NCI-H2081 treated with DMSO at 0.1 percent for 48 hours (cell line): ENCODE results near the gene POU2F2.

Experiments
- DNase-seq: peaks from one replicate; lab custom pipeline; 2025; lab: John Stamatoyannopoulos, UW

The POU2F2 gene

DNA sequence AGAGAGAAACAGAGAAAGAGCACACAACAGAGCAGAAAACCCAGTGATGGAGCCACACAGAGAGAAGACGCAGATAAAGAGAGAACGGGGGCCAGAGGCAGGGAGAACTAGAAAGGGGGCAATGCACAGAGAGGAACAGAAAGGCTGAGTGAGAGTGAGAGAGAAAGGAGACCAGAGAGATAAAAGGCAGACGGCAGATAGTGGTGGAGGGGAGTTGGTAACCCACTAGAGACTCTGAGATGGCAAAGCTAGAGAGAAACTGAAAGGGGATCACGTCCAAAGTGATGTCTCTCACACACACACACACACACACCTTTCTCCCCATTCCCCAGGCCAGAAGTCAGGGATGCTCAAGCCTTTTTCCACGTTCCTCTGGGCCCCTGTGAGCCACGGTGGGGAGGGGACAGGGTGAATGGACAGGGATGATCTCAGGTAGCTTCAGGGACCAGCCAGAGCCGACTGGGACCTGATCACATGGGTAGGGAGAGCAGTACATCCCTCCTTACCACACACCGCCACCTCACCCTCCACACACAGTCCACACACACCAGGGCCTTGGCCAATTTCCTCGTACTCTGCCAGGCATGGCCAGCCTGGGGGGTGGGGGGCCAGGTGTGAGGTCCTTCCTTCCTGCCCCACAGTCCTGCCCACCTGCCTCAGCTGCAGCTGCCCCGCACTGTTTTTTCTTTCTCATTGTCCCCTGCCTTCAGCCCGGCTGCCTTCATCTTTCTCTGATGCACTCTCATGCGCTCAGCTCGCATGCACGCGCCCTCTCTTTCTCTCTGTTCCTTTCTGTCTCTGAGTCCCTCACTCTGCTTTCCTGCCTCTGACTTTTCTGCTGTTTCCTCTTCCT lies 22.5 kb upstream of the POU2F2 start:
- no peak for DNase-seq

DNA sequence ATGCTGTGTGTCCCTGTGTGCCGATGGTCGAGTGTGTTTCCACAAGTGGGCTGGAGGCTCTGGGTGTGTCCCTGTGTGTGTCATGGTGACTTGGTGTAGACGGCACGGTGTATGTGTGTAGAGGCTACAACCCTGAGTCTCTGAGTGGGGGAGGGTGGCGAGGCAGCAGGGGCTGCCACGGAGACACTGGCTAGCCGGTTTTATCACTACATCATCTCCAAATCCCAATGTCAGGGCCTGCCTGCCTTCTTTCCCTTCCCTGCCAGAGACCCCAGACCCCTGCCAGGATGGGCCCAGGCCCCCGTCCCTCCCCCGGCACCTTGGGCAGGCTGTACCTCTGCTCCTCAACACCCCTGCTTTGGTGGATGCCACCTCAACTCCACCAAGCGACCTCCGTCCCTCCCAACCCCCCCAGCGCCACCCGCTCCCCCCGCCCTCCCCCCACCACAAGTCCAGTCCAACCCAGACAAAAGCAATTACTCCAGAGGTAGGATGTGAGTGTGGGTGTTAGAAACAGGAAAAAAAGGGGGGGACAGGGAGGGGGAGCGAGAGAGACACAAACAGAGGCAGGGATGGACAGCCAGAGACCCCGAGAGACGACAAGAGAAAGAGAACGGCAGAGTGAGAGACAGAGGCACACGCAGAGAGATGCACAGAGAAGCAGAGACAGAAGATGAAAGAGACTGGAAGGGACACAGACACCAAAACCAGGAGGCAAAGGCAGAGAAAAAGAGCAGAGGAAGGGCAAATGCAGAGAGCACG lies 21.6 kb upstream of the POU2F2 start:
- no peak for DNase-seq

DNA sequence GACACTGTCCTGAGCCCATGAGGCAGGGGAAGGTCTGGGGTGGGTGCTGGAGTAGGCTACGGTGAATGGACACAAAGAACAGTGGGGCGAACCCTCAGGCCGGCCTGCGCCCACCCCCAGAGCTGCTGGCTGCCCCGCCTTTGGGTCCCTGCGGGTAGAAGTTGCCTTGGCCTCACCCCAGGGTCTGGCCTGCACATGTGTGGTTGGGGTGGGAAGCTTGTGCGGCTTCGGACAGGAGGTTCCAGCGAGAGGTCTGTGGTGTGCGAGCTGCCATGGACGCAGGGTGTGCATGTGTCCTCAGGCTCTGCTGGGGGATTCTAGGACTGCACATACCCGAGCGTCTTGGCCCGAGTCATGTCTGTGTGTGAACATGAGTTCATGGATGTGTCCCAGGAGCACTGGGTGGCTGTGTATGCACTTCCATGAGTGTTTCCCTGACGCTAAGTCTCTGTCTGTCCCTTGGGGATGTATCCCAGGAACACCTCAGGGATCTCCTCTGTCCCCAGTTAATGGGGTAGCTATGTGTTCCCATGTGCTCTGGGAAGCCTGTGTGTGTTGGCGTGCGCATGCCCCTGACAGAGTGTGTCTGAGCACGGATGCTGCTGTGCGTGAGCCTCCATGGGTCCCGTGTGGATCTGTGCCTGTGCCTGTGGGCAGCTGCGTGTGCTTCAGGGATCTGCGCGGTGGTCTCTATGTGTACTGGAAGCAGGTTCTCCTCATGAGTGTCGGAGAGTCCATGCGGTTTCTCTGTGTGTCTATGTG lies 20.8 kb upstream of the POU2F2 start:
- no peak for DNase-seq

DNA sequence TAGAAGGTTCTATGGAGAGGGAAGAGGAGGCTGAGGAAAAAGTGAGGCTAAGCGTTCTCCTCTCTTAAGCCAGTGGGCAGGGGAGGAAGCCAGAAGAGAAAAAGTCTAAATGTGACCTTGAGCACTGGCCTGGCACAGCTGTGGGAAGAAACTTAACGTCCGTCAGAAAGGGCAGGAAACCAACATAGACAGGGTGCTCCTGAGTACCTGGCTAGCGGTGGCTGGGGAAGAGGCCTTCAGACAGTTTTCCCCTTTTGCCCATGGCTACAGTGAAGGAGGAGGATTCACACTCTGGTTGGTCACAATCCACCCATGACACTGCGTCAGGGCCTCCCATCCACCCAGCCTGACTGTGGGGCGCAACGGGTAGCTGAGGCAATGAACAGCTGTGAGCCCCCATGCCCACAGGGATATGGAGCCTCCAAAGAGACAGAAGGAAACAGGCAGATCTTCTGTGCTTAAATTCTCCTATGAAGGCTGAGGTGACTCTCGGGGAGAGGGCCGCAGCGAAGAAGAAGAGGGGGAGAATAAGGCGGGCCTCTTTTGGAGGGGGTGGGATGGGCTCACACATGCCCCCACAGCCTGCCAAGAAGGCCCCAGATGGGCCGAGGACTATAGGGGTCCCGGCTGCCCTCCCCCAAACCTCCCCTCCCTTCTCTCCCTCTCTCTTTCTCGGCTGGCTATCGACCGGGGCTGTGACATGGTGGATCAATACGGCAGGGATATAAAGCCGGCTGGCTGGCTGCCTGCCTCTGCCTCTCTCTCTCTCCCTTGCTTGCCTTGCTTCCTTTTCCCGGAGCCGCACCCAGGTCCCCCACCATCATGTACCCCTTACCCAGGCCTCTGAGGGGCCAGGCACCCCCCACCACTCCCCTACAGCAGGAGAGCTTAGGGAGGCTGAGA lies 19.8 kb upstream of the POU2F2 start:
- DNase-seq: no peak

DNA sequence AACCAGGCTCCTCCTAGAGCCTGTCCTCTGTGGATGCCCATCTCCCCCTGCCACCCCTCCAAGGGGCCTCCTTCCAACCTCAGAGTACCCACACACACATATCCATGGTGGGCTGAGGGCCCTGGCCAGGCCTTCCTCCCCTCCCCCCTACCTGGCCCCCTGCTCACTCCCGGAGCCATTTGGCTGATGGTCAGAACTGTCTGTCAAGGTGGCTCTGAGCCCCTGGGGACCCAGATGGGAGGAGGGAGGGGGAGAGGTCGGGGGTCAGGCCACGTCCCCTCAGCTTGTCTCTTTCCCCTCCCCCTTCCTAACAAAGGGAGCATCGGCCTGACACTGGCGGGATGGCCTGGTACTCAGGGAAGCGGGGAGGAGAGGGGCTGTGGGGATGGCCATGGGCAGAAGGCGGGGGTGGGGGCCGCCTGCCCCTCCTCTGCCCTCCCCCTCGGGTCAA lies 18.7 kb upstream of the POU2F2 start:
- DNase-seq: no peak

DNA sequence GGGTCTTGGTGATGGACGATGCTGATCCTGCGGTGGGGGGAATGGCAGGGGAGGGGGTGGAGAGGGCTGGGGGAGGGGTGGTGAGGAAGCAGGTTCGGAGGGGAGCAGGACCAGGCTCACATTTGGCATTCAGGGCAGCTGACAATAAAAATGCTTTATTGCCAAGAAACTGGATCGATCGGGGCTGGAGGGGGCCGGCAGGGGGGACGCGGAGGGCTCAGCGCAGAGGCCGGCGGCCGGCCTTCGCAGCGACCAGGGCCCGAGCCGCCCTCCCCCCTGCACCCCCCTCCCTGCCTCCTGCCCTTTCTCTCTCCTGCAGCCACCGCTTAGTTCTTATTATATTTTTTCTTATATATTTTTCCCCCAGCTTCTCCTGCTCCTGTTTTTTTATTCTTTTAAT lies 18.1 kb upstream of the POU2F2 start:
- no peak for DNase-seq

DNA sequence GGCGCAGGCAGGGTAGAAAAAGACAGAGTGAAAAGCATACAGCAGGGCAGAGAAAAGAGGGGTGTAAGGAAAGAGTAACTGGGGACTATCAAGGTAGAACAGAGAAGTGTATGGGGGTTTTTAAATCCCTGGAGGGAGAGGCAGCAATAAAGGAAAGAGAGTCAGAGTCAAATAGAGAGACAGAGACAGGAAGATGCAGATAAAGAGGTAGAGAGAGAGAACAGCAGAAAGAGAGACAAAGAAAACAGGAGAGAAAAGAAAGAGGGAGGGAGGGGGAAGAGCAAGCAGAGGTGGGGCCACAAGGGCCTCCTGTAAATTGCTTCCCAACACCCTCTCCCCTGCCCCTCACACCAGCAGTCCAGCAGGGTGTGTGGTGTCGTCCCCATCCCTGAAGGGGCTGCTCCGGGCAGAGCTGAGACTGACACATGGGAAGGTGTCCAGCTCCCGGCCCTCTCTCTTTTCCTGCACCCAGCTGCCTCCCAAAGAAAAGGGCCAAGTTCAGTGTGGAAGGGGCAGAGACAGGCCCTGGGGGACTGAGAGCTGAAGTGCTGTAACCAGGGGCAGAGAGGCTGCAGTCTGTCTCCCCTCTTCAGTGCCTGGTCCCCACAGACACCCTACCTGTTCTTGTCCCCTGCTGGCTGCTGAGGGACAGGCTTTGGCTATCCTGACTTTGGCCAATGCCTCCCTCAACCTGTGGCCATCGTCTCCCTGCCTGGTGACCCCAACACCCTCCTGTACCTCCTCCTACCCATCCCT lies 17.4 kb upstream of the POU2F2 start:
- no peak for DNase-seq

DNA sequence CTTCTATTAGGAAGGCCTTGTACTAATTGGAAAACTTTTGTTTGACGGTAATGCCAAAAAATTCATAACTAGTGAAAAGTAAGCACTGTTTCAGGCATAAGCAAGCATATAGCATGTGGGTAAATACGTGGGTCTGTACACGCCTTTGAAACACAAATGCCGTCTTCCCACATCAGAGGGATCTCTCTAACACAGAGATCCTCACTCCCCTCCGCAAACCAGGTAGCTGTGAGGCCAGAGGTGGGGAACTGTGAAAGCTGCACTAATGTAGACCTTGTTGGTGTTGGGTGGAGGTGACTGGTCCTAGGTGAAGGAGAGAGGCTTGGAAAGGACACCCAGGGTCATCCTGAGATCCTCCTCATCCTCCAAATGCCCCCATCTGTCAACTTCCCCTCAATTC lies 16.0 kb upstream of the POU2F2 start:
- no peak for DNase-seq

DNA sequence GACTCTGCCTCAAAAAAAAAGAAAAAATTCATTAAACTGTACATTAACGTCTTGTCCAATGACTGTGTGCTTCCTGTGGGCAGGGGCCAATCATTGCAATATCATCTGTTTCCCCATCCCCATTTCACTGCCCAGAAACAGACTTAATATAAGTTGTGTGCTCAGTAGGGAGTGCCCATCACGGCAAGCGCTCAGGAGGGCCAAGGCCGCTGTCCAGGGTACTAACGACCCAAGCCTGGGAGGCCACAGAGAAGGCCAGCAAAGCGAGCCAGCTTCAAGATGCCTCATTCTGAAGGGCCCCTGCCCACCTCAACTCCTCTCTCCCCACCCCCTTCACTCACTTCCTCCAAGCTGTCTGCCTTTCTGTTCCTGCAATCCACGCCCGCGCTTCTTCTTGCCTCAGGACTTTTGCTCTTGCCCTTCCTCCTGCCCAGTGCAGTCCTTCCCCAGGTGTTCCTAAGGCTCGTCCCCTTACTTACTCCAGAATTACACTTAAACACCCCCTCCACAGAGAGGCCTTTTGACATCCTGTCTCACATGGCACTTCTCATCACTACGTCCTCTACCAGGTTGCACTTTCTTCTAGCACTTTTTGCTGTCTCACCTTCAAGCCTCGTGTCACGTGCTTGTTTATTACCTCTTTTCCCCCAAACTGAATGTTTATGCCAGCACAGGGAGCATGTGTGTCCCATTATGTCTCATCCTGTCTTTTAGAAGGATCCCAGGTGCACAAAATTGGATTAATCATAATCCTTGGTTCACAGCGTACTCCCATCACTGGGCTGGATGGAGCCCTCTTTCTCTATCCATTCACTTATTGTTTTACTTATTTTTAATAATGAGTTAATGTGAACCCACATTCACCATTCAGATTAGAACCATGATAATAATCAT lies 11.3 kb upstream of the POU2F2 start:
- no peak for DNase-seq

DNA sequence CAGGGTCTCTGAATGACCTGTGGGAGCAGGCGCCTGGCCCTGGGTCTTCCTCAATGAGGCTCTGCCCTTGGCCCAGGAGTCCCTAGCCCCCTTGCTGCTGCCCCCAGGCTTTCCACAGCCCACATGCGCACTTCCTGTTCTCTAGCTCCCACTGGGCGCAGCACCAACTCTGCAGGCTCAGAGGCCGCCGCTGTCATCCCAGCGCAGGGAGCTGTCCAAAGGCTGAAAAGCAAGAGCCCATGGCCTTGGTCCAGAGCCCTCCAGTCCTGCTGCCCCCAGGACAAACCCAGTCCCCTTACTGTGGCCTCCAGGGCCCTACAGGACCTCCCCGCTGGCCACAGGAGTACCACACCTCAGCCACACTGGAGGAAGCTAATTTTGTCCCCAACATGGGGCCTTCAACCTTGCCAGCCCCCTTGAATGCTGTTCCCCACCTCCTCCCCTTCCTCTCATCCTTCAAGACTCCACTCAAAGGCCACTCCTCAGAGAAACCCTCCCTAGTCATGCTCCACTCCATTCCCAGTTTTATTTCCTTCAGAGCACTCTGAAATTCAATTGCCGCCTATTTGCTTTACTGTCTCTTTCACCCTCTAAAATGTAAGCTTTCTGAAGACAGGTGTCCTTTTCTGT lies 8.0 kb upstream of the POU2F2 start:
- no peak for DNase-seq

DNA sequence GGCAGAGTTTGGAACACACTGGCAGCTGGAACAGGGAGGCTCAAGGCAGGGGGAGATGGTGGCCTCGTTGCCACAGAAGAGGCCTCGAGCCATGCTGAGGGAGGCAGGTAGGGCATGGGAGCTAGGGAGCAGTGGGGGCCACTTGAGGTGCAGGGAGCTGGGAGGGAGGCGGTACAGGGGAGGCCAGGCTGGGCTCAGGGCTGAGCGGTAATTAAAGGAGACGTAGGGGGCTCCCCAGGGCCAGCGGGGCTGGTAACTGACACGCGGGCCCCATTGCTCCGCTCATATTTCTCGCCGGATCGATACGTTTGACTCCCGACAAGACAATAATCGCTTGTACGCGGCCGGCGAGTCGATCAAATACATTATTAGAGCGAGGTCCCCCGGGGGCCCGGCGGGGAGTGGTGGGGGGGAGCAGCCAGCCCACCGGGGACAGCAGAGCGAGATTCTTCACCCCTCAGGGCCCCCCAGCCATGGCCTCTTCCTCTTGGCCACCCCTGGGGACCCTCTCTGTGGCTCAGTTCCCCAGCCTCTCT lies 2.4 kb upstream of the POU2F2 start:
- no peak for DNase-seq

DNA sequence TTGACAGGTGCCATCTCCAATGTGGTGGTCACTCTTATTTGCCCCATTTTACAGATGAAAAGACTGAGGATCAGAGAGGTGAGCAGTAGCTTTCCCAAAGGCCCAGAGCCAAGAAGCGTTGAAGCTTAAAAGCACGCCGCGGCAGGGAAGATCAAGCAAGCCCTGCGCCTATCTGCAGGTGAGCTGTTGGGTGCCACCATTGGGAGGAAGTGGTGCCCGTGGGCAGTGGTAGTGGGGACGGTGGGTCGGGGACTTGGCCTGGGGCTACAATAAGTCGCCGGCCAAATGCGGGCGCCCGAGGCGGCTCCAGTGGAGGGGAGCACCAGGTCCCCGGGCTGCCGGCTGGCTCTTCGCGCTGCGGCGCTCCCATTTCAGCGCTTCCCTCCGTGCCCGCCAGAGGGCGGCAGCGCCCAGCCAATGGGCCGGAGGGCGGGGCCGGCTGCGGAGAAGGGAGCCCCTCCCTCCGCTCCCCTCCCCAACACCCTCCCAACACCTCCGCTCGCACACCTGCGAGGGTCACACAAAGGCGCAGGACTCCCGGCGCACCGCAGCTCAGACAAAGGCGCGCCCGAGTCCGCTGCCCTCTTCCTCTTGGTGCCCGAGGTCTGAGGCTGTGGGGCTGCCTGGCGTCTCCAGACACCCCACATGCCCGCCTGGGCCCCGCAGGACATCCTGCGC lies 744 bp upstream of the POU2F2 start:
- DNase-seq: peak; percentile 9

DNA sequence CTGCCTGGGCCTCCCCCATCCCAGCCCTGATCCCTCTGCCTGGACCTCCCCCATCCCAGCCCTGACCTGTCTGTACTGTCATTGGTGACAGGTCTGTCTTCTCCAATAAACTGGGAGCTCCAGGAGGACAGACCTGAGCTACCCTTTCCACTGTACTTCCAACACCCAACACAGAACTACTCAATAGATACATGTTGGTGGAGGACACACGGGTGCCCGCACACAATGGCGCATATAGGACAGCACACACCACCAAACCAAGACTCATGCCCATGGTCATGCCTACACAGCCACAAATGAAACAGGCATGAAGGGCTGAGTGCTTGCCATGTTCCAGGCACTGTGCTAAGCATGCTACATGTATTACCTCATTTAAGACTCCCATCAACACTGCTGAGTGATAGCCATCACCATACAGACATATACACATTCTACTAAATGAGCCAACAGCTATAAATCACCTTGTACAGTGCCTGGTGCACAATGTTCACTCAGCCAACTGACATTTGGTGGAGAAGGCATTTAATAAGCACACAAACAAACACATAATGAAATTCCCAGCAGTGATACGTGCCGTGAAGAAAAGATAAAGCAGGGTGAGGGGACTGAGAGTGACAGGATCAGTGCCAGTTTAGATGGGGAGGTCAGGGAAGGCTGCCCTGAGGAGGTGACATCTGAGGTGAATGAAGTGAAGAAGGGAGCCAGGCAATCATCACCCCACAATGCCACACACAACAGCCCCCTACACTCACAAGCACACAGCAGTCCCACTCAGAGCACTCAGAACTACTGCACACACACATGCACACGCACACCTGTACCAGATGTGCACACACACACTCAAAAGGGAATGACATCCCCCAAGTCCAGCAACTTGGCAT lies 857 bp downstream of the POU2F2 start:
- no peak for DNase-seq

DNA sequence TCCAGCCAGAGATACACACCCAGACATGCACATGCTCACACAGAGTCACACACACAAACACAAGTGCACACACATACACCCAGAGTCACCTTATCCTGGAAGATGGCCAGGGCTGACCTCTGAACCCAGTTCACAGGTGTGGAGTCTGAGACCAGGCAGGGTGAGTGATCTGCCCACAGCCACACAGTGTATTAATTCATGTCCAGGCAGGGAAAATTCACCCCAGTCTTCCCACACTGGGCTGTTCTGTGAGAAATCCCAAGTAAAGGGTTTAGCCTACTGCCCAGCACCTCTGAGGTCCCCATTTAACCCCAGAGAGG lies 2.0 kb downstream of the POU2F2 start:
- no peak for DNase-seq

DNA sequence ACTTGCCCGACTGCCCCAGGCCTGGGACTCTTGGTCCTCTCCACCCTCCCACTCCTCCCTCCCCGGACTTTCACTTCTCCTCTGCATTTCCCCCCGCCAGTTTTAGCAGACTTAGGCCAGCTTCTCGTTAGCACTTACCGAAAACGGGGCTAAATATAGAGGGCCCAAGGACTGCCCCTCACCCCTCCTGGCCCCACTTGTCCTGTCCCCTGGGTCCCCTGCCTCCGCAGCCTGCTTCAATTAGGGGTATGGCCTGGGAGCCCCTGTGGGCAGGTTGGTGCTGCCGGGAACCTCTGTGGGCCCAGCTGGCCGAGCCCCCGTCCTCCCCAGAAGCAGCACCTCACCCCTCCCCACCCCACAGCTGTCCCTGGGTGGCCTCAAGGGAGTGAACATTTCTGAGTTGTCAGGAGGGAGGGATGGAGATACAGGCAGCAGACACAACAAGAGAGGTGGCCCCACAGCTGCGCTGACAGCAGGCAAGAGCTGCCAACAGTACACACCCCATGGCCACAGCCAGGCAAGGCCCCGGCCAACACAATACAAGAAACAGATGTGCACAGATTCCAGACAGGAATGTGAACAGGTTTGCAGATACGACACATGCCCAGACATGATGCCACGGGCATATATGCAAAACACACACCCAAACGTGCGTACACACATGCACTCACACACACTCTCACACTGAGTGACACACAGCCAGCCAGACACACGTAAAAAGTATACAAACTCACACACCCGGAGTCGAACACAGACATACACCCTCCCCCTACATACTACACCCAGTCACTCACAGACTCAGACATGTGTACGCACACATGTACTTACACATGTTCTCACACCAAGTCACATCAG lies 2.6 kb downstream of the POU2F2 start:
- DNase-seq: no peak

DNA sequence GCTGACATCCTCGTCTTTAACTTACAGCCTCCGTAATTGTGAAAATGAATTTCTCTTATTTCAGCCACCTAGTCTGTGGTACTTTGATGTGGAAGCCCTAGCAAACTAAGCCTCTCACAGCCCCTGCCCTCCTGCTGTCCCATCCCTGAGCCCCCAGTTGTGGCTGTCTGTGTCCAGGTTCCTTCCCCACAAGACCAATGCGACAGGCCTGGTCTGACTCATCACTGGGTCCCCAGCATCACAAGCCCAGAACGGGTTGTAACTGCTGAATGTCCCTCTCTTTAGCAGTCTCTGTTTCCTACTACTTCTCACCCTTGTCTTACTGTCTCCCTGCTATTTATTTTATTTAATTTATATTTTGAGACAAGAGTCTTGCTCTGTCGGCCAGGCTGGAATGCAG lies 5.7 kb downstream of the POU2F2 start:
- DNase-seq: no peak

DNA sequence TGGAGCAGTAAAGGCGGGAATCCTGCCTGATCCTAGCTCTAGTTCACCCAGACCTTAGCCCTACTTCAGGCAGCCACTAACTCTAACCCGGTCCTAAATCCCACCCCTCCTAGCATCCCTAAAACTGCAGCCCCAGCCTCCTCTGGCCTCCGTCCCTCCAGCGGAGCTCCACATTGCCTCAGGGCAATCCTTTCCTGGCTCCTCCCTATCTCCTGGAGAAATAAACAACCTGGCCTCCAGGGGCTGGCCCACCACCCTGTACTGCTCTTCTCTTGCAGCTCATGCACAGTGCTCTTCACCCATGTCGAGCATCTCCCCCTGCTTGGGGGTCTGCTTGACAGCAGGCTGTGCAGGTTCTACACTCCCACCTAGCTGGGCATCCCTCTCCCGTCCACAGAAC lies 6.7 kb downstream of the POU2F2 start:
- DNase-seq: no peak
